HG03097 (cell line): ENCODE results near the gene MDFI.

Source experiments
- ATAC-seq: cut with Tn5 transposase; IDR thresholded peaks from one replicate; pipeline ENCODE4 v1.9.1; 2021; ENCODE audit not compliant: unreplicated experiment, low FRiP score

Gene MDFI

DNA sequence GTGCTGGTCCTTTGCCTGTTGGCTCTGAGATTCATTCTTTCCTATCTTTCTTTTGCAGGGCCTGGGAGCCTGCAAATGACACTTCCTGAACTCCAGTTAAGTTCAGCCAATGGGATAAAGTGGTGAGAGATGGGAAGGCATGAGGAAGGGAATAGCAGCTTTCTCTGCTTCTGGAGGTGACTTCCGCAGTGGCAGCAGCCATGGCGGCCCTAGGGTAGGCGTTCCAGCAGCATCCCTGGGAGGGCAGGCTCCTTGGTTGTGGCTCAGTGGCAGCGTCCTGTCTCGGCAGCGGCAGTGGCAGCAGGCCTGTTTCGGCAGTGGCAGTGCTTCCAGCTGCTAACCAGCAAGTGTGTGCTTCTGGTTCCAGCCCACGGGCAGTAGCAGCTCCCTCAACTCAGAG, 7.3 kb upstream of the MDFI start:
- no peak for ATAC-seq

DNA sequence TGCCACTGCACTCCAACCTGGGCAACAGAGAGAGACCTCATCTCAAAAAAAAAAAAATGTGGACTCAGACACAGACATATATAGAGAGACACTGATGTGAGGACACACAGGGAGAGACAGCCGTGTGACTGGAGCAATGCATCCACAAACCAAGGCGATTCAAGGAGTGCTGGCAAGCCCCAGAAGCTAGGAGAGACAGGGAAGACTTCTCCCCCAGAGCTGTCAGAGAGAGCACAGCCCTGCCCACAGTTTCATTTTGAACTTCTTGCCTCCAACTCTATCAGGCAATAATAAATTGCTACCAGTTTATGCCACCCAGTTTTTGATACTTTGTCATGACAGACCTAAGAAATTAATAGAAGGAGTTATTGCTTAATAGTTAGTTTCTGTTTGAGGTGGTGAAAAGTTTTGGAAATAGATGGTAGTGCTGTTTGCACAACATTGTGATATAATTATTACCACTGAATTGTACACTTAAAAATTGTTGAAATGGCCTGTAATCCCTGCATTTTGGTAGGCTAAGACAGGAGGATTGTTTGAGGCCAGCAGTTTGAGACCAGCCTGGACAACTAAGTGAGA, 5.1 kb upstream of the MDFI start:
- ATAC-seq = no peak

DNA sequence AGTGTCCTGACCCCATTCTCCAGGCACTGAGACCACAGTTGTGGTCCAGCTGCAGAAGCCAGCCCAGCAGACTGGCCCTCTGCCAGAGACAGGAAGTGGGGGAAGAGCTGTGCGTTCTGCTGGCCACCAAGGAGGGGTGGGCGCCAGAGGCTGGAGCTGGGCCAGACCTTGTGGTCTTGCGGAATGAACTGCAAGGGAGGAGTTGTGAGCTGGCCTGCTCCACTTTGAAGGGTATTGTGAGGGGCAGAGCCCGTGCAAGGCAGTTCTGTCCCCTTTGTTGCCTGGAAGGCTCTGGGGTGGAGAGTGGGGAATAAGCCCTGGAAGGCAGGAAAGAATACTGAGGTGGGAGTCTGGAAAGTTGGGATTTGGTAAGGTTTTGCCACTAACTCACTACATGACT, 3.6 kb upstream of the MDFI start:
- ATAC-seq = no peak

DNA sequence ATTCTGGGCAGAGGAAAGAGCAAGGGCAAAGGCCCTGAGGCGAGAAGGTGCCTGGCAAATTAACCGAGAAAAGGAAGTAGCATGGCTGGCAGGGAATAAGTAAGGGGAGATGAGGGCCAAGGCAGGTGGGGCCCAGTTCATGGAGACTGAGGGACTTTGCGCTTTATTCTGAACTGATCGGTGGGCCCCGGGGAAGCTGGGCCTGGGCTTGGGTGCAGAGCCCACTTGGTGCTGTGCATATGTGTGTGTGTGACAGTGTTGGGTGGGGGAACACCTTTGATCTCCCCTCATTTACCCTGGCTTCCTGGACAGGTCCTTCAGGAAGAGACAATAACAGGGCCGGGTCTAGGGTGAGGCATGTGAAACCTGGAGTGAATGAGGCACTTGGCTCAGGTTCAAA, 2.9 kb upstream of the MDFI start:
- ATAC-seq = no peak

DNA sequence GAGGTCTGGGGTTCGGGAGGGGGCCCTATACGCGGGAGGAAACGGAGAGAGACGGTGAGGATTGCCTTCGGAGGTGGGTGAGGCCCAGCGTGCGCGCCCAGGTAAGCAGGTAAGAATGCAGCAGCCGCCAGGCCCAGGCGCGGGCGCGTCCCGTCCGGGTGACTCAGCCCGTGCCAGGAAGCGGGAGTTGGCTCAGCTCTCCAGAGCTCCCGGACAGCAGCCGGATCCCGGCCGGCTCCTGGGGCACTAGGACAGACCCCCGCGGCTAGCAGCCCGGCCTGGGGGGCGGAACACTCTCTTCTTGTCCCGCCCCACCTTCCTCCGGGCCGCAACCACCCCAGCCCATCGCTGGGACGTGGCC, 1.5 kb upstream of the MDFI start:
- no peak for ATAC-seq

DNA sequence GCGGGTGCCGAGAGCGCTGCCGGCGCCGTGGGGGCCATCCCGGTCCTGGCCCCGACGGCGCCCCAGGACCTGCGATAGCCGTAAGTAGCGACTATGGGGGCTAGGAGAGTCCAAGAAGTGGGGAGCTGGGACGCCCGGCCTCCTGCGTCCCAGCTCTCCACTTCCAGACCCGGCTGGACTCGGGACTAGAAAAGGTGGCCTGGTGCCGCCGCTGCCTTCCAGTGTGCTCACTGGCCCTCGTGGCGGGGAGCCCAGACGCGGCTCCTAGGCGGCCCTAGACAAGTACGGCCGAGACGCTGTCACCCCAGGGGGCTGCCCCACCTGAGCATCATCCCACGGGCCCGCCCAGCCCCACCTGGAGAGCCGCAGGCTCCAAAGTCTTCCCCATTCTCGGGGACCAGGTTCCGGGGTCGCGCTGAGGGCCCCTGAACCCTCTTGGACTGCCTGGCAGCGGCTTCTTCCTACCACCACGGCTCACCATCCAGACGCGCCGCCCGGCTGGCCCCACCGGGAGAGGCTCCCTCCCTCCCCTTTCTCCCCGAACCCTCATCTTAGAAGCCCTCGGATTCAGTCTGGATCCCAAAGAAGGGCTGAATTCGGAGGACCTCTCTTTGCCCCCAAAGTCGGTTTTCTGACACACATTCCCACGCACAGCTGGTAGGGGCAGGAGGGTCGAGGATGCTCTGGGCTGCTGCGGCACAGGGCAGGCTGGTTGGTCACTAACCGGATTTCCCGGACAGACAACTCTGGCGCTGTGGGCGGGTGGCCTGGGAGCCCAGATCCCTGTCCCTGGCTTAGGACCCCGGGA, 870 bp upstream of the MDFI start:
- no peak for ATAC-seq

DNA sequence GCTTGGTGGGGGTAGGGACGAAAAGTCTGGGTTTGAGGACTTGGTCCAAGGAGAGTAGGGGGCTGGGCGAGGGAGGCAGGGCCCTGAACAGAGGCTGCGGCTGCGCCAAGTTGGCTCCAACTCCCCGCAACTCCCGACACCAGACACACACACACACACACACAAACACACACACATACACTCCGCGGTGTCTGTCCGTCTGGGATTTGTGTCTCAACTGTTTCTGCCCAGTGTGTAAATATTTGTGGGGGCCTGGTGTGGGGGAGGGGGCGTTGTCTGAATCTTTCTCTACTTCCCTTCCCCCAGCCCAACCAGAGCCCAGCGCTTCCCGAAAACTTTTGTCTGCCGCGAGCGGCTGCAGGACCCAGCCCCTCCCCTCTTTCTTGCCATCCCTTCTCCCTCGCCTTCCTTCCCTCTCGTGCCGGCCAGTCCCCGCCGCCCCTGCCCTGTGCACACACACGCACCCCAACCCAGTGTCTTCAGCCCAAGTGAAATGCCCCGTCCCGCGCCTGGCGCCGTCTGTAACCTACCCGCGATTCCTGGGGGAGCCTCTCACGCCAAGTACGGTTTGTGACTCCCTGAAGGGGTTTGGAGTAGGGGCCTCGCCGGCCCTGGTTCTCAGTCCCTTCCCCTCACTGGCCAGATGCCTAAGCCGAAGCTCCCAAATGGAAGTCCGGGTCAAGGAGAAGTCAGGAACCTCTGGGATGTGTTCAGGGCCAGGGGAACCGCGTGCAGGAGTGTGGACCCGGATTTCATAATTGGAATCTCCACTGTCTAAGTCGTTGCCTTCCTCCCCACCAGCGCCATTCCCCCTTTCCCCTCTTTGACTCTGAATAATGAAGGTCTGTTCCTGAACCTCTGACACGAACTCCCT, 904 bp downstream of the MDFI start:
- no peak for ATAC-seq

DNA sequence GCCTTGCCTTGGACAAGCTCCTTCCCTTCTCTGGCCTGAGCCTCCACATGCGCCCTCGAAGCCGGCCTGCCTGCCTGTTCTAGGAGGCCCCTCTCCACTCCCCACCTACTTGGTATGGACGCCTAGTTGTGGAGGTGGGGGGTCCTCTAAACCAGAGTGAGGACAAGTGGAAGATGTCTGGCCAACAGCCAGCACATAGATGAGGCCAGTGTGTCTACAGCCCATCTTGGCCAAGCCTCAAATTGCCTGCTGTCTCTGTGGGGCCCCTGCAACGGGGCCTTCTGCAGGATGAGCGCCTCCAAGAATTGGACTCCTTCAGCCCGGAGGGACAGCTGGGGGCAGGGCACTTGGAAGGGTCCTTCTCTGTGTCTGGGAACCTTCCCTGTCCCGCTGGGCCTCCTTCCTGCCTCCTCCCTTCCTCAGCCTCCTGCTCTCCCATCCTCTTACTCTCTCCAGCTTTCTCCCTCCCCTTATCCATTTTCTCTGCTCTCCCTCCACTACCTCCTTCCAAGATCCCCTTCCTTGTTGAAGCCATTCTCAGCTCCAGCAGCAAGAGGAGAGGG, 1.6 kb downstream of the MDFI start:
- ATAC-seq = no peak

DNA sequence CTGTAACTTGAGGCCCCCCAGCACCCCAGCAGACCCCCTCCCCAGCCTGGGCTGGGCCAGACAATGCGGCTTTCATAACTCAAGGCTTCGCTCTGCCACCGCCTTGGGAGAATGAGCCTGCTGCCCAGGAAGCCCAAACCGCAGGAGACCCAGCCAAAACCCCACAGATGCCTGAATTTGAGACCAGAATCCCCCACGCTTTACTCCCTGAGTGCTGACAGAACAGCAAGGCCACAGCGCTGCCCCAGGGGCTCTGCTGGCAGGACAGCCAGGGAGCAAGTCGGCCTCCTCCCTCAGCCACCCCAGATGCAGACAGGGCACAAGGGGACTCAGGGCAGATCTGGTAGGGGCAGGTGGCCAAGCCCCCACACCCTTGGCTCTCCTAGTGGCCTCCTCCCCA, 2.2 kb downstream of the MDFI start:
- no peak for ATAC-seq

DNA sequence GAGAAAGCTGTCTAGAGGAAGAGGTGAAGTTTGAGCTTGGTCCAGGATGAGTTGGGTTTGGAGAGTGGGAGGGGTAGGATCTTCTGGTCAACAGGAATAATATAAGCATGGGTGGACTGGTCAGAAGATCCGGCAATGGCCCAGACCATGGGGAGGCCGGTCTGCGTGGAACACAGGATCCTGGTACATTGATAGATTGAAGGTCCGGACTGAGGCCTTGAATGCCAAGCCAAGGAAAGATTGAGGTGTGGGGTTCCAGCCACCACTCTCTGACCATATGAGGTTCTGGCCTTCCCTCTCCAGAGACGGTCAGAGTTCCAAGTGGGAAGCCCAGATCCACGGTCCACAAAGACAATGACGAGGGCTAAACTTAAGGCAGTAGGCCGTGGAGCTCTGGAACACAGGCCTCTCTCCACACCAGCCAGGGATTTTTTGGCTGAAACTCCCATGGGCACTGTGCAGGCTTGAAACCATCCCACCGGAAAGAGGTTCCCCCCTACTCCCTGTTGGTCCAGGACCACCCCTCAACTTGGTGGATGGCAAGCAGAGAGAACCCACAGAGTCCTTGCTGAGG, 3.2 kb downstream of the MDFI start:
- ATAC-seq = no peak

DNA sequence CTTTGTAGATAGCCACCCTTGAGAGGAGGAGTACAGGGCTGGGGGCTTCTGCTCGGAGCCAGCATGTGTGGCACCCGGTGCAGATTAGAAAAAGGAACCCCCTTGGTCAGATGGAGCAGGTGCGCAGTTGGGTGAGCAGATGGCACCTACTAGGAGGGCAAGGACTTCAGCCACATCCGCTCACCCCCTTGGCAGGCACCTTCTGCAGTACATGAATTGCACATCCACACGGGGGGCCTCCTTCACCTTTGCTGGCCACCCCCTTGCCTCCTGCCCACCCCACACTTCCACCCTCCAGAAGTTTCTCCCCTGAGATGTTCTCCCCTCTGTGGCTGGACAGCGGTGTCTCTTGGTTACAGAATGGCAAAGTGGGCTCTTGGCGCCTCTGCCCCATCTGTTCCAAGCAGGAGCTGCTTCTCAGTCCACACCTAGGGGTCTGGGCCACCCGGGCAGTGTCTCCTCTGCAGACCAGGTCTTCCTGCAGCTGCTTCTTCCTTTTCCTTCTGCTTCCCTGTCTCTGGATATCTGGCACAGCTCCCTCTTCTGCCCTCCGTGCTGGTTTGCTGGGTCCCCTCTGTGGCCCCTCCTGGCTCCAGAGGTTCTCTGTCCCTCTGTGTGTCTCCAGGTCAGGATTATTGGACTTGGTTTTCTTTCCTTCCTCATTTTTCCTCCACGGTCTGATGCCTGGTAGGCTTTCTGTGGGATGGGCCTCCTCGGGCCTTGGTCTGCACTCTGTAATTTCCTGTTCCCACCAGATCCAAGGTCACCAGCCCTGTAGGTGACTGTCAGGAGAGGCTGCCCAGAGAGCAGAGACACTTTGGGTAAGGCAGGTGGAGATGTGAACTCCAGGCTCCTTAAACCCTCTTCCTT, 4.1 kb downstream of the MDFI start:
- no peak for ATAC-seq

DNA sequence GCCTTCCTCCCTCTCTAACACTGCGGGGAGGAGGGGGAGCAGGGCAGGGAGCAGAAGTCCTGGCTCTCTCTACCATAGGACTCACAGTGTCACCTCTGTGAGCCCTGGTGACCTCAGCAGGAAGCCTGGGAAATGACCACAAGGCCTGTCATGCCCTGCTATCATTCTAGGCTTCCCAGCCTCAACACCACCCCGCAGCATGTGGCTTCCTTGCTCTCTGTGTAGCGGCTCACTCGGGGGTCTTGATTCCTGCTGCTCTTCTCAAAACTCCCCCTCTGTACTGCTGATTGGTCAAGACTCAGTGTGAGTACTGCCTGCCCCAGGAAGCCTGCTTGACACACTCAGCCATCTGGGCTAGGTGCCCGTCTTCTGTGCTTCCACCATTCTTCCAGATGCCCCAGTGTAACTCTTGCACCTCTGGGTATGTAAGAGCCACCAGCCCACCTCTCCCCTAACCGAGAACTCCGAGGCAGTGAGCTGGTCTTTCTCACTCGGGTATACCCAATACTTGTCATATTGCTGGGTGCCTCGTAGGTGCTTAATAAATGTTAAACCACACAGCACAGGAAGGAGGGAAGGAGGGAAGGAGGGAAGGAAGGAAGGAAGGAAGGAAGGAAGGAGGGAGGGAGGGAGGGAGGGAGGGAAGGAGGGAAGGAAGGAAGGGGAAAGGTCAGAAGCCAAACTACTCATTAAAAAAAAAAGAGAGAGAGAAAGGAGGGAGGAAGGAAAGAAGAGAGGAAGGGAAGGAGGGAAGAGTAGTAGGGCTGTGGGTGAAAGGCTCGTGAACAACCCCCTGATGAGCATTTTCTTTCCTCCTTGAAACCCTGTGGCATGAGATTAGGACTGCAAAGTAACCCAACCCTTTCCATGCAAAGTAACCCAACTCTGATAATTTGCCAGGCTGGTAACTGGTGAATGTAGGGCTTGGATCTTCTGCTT, 5.0 kb downstream of the MDFI start:
- no peak for ATAC-seq

DNA sequence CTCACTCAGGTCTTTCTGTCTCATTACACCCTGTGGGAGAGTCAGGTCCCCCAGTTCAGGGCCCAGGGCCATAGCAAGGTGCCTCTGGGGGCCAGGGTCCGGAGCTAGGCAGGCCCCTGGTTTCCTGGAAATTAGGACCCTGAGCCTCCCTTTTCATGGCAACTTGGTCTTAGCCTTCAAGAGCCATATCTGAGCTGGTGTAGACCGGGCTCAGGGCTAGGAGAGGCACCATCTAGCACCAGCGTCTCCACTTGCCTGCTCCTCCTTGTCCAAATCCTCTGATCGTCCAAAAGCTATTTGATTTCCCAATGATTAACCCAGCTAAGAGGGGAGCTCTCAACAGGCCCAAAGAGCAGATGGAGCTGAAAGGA, 5.6 kb downstream of the MDFI start:
- no peak for ATAC-seq

DNA sequence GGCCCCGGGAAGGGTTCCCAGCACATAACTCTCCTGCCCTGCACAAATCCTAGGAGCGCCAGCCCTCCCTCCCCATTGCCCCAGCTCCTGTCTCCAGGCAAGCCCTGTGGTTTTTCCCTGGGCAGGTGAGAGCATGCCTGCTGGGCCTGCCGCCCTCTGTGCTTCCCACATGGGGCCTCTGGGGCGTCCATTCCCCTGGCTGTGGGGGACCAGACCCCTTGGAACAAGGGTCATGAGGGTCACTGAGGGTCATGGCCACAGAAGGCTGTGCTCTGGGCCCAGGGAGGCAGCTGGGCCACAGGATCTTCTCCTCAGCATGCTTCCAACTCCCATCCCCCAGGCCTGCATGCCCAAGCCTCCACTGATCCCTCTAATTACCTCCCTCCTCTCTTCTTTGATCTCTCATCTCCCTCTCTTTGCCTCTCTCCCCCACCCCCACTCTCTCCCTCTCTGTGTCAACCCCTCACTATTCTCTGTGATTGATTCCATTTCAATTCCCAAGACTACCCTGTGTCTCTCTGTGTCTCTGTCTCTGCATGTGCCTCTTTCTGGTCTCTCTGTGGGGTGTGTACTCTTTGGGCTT, 6.1 kb downstream of the MDFI start:
- no peak for ATAC-seq

DNA sequence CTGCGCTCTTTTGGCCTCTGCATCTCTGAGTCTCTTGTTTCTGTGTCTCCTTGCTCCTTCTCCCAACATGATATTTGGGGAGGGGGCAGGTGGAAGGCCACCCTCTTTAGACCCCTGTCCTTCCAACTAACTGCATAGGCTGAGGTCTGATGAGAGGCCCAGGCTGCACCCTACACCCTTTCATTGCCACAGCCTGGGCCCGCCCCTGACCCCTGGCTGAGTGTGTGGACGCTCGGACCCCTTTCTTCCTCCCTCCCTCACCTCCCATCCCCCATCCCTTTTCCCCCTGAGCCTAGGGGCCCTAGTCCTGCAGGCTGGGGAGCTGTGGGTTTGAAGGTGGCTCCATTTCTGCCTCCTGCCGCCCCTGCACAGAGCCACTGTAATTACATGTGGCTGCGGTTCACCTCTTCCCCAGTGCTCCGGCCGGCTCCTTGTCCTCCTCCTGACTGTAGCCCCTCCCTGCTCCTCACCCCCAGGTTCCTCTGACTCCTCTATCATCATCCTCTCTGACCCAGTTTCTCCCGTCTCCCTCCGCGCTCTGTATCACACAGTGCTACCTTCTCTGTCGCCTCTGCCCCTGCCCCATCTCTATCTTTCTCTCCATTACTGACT, 6.8 kb downstream of the MDFI start:
- no peak for ATAC-seq

DNA sequence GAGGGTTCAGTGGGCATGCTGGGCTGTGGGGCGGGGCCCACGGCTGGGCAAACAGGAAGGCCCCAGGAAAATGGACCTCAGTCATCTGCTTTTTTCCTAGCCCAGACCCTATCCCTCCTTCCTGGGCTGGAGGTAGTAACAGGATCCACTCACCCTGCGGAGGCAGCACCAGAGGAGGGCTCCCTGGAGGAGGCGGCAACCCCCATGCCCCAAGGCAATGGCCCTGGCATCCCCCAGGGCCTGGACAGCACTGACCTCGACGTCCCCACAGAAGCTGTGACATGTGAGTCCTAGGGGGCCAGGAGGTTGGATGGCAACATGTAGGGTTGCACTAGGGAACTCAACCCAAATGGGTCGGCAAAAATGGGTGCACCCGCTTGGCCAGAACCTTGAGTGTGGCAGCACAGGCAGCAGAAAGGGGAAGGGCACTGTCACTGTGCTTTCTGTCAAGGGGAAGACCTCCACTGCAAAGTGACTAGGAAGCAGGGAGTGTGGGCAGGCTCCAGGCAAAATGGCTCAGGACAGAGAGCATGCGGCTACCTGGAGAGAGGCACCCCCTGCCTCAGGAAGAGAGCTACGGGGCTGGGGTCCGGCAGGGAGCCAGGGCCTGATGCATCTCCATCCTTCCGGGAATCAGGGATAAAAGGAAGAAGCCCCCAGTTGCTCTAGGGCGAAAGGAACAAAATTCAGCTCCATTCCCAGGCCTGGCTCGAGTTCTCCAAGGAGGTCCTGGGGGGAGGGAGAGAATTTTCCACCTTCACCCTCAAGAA, 7.9 kb downstream of the MDFI start:
- no peak for ATAC-seq

DNA sequence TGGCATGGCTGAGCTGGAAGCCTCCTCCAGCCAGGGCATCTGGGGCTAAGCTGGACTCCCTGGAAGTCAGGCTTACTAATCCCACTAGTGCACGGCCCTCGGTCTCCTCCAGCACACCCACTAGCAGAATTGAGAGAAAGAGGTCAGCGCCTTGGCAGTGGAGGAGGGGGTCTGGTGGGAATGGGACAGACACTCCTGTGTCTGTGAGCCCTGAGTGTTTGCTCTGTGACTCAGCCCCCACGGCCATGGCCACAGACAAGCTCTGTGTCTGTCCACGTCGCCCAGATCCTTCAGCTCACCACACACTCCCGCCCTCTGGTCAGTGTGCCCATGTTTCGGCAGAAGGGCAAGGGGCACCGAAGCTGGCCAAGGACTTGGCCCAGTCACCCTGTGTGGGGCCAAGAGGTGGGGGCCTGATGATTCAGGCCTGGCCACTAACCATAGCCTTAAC, 8.8 kb downstream of the MDFI start:
- ATAC-seq = no peak
